GM23338 (cell line): ENCODE results near the gene PDE6A. TPM values are rescaled to one million over a fixed set of nuclear protein-coding genes. Genes with fewer than 3 reads are reported as not detected.

Experiments used
- ATAC-seq: fragments of 200-7000 bp; cut with Tn5 transposase; 3 replicates; pipeline ENCODE4 v1.9.1; 2020
- DNase-seq: peaks from one replicate; pipeline ENCODE4 v3.0.0-alpha.2; 2015; ENCODE audit warnings: low spot score
- H2AFZ ChIP-seq: fragments of 200-600 bp; sonication (generic); 2 replicates; pipeline ENCODE4 v1.8.0; 2016; ENCODE audit warnings: antibody characterized with exemption, mild to moderate bottlenecking, moderate library complexity
- H3F3A ChIP-seq: fragments of 200-600 bp; sonication (generic); replicated peaks from 2 replicates; pipeline ENCODE4 v1.8.0; 2017; ENCODE audit warnings: antibody characterized with exemption, mixed run types, low read depth
- H3K27ac ChIP-seq: fragments of 200-600 bp; sonication (generic); 2 replicates; pipeline ENCODE4 v1.6.1; 2016; ENCODE audit warnings: low read depth
- H3K27me3 ChIP-seq: fragments of 200-600 bp; sonication (generic); 2 replicates; pipeline ENCODE4 v1.8.0; 2016; ENCODE audit warnings: mild to moderate bottlenecking, mixed run types, moderate library complexity; ENCODE audit not compliant: insufficient read depth
- H3K36me3 ChIP-seq: fragments of 200-600 bp; sonication (generic); 2 replicates; pipeline ENCODE4 v1.8.0; 2016; ENCODE audit warnings: mild to moderate bottlenecking; ENCODE audit not compliant: insufficient read depth
- H3K4me1 ChIP-seq: fragments of 200-600 bp; sonication (generic); 2 replicates; pipeline ENCODE4 v1.8.0; 2016; ENCODE audit warnings: mild to moderate bottlenecking, moderate library complexity; ENCODE audit not compliant: insufficient read depth
- H3K4me2 ChIP-seq: fragments of 200-600 bp; sonication (generic); 2 replicates; pipeline ENCODE4 v1.7.1; 2017; ENCODE audit warnings: mixed run types
- H3K4me3 ChIP-seq: fragments of 200-600 bp; sonication (generic); 2 replicates; pipeline ENCODE4 v1.6.1; 2016; ENCODE audit warnings: mixed run types
- H3K79me2 ChIP-seq: fragments of 200-600 bp; sonication (generic); replicated peaks from 2 replicates; pipeline ENCODE4 v1.8.0; 2017; ENCODE audit warnings: mild to moderate bottlenecking; ENCODE audit not compliant: insufficient read depth
- H3K9me2 ChIP-seq: fragments of 200-600 bp; sonication (generic); 2 replicates; pipeline ENCODE4 v1.8.0; 2017; ENCODE audit not compliant: insufficient read depth
- H4K20me1 ChIP-seq: fragments of 200-600 bp; sonication (generic); replicated peaks from 2 replicates; pipeline ENCODE4 v1.8.0; 2017; ENCODE audit warnings: mild to moderate bottlenecking; ENCODE audit not compliant: insufficient read depth
- H3K27ac Mint-ChIP-seq: 2 replicates; pipeline ENCODE4 v1.8.0; 2020; ENCODE audit warnings: inconsistent platforms, mild to moderate bottlenecking, moderate library complexity, mixed read lengths
- H3K27me3 Mint-ChIP-seq: 3 replicates; pipeline ENCODE4 v1.8.0; 2022; ENCODE audit warnings: low read depth, mild to moderate bottlenecking, moderate library complexity, mixed read lengths, inconsistent platforms; ENCODE audit not compliant: insufficient read depth, poor library complexity
- H3K36me3 Mint-ChIP-seq: 3 replicates; pipeline ENCODE4 v1.8.0; 2021; ENCODE audit warnings: low read depth, mild to moderate bottlenecking, inconsistent platforms, moderate library complexity, mixed read lengths
- H3K4me1 Mint-ChIP-seq: 3 replicates; pipeline ENCODE4 v1.8.0; 2020; ENCODE audit warnings: mild to moderate bottlenecking, inconsistent platforms, mixed read lengths
- H3K4me3 Mint-ChIP-seq: 3 replicates; pipeline ENCODE4 v1.8.0; 2021; ENCODE audit warnings: moderate library complexity, mild to moderate bottlenecking, inconsistent platforms, mixed read lengths
- H3K9me3 Mint-ChIP-seq: 3 replicates; pipeline ENCODE4 v1.8.0; 2020; ENCODE audit warnings: moderate library complexity, mild to moderate bottlenecking, inconsistent platforms, mixed read lengths
- CREB1 ChIP-seq: fragments of 250-450 bp; sonication (Bioruptor Pico); IDR thresholded peaks from 2 replicates; pipeline ENCODE4 v1.5.0; 2020; ENCODE audit warnings: low read depth, mild to moderate bottlenecking, moderate library complexity
- ETS1 ChIP-seq: IDR thresholded peaks from 2 replicates; pipeline ENCODE4 v1.6.1; 2016; ENCODE audit warnings: antibody characterized with exemption
- EZH2 ChIP-seq: fragments of 200-600 bp; sonication (generic); IDR thresholded peaks from one replicate; pipeline ENCODE4 v1.8.0; 2017; ENCODE audit warnings: antibody characterized with exemption, mild to moderate bottlenecking, low read depth; ENCODE audit not compliant: unreplicated experiment
- EZH2phosphoT487 ChIP-seq: fragments of 200-600 bp; sonication (generic); IDR thresholded peaks from one replicate; pipeline ENCODE4 v1.8.1; 2018; ENCODE audit warnings: antibody characterized with exemption; ENCODE audit not compliant: unreplicated experiment
- JUNB ChIP-seq: IDR thresholded peaks from one replicate; pipeline ENCODE4 v1.6.1; 2016; ENCODE audit warnings: antibody characterized with exemption; ENCODE audit not compliant: unreplicated experiment
- NANOG ChIP-seq: IDR thresholded peaks from 2 replicates; pipeline ENCODE4 v1.6.1; 2016; ENCODE audit warnings: antibody characterized with exemption, borderline replicate concordance
- STAT1 ChIP-seq: IDR thresholded peaks from one replicate; pipeline ENCODE4 v1.6.1; 2016; ENCODE audit warnings: antibody characterized with exemption; ENCODE audit not compliant: unreplicated experiment
- ZNF114 ChIP-seq: fragments of 250-450 bp; sonication (Bioruptor Pico); IDR thresholded peaks from 2 replicates; pipeline ENCODE4 v1.5.0; 2020; ENCODE audit warnings: mild to moderate bottlenecking, moderate library complexity
- polyA plus RNA-seq: library from polyadenylated mRNA; unstranded; fragments of >200 nt; fragmentation: Nextera tagmentation; extraction: Ambion mirVana; gene quantifications from 2 replicates; pipeline ENCODE4 v1.2.1, GENCODE V29; 2016
- total RNA-seq: library from RNA; depleted of rRNA; stranded (reverse); fragments of >200 nt; shearing (Covaris generic); gene quantifications from 2 replicates; pipeline ENCODE4 v1.2.3, GENCODE V29; 2014
- TF ChIP-seq, protein P1 (sequence below), 2 experiments: fragments of 200-600 bp in 1 of 2; sonication (generic) in 1 of 2; conservative IDR thresholded peaks; 2 replicates each; pipeline versions ENCODE4 v1.5.1 to v1.6.1; 2016 to 2017; ENCODE audit warnings: antibody characterized with exemption in 2 of 2, low read depth in 2 of 2, mild to moderate bottlenecking in 2 of 2, moderate library complexity in 1 of 2
- TF ChIP-seq, protein P2 (sequence below): IDR thresholded peaks from one replicate; pipeline ENCODE4 v1.6.1; 2018; ENCODE audit warnings: antibody characterized with exemption; ENCODE audit not compliant: unreplicated experiment

The PDE6A gene
- total and polyA plus RNA-seq, 2 experiments from 2014 or later = 0.08 TPM; not detected in 1

DNA sequence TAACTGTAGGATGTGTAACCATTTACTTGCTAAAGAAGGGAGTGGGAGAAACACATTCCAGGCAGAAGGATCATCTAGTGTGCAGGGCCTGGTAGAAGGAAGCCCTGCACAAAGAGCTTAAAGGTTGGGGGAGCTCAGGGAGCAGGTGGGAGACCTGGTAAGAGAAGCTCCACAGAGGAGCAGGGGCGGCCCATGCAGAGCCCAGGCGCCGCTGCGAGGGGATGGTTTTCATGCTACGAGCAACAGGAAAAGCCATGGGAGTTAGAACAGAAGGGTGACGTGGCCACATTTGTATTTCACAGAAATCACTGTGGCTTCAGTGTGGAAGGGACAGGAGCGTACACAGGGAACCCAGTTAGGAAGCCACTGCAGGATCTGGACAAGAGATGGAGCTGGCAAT is 73.1 kb downstream of the PDE6A start:
- Histone ChIP-seq H3F3A (no peaks in the 10 kb centered on the region), H3K4me1 (0 out of 2 replicates have a peak, but pooled peaks cover 4% of the 10 kb centered on the region), H3K4me3 (no peak overlapping the region), H3K4me2 (no peak overlapping the region), H4K20me1 (no peaks in the 10 kb centered on the region), H3K9me2 (no peaks in the 10 kb centered on the region), H3K79me2 (no peaks in the 10 kb centered on the region), H3K36me3 (no peaks in the 10 kb centered on the region), H2AFZ (no peak overlapping the region), H3K27me3 (no peaks in the 10 kb centered on the region), H3K27ac (no peak overlapping the region)
- TF ChIP-seq, protein P1, sequence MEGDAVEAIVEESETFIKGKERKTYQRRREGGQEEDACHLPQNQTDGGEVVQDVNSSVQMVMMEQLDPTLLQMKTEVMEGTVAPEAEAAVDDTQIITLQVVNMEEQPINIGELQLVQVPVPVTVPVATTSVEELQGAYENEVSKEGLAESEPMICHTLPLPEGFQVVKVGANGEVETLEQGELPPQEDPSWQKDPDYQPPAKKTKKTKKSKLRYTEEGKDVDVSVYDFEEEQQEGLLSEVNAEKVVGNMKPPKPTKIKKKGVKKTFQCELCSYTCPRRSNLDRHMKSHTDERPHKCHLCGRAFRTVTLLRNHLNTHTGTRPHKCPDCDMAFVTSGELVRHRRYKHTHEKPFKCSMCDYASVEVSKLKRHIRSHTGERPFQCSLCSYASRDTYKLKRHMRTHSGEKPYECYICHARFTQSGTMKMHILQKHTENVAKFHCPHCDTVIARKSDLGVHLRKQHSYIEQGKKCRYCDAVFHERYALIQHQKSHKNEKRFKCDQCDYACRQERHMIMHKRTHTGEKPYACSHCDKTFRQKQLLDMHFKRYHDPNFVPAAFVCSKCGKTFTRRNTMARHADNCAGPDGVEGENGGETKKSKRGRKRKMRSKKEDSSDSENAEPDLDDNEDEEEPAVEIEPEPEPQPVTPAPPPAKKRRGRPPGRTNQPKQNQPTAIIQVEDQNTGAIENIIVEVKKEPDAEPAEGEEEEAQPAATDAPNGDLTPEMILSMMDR (conservative IDR thresholded peaks at IDR 0.05; ENCODE audit: low read depth in 2 of 2) = no peak
- no peak for TF ChIP-seq ZNF114
- no peak for TF ChIP-seq NANOG
- no peak for TF ChIP-seq EZH2
- no peaks in the 10 kb centered on the region for H3K9me3 Mint-ChIP-seq
- H3K27ac Mint-ChIP-seq = no peak overlapping the region
- peak; percentile 24; the same call in 1 of the 3 replicates for ATAC-seq
- H3K4me1 Mint-ChIP-seq = peaks cover 18% of the 10 kb centered on the region
- peaks cover 1% of the 10 kb centered on the region for H3K27me3 Mint-ChIP-seq
- no peaks in the 10 kb centered on the region for H3K36me3 Mint-ChIP-seq
- peak; percentile 15 for DNase-seq
- no peak overlapping the region for H3K4me3 Mint-ChIP-seq

GRCh38 chr5:149870697-149871096 is 73.9 kb downstream of the PDE6A start:
- no peak overlapping the region for H3K27ac Mint-ChIP-seq
- peaks cover 18% of the 10 kb centered on the region for H3K4me1 Mint-ChIP-seq

More at GRCh38 chr5:149870697-149871096, 73.9 kb downstream of the PDE6A start:
- H2AFZ ChIP-seq = no peak overlapping the region
- Mint-ChIP-seq H3K4me3 (no peak overlapping the region), H3K36me3 (no peaks in the 10 kb centered on the region), H3K27me3 (peaks cover 1% of the 10 kb centered on the region), H3K9me3 (no peaks in the 10 kb centered on the region)
- TF ChIP-seq CREB1 (no peak), NANOG (no peak), EZH2 (no peak), STAT1 (no peak), ETS1 (no peak), JUNB (no peak), EZH2phosphoT487 (no peak)
- TF ChIP-seq, protein P2, sequence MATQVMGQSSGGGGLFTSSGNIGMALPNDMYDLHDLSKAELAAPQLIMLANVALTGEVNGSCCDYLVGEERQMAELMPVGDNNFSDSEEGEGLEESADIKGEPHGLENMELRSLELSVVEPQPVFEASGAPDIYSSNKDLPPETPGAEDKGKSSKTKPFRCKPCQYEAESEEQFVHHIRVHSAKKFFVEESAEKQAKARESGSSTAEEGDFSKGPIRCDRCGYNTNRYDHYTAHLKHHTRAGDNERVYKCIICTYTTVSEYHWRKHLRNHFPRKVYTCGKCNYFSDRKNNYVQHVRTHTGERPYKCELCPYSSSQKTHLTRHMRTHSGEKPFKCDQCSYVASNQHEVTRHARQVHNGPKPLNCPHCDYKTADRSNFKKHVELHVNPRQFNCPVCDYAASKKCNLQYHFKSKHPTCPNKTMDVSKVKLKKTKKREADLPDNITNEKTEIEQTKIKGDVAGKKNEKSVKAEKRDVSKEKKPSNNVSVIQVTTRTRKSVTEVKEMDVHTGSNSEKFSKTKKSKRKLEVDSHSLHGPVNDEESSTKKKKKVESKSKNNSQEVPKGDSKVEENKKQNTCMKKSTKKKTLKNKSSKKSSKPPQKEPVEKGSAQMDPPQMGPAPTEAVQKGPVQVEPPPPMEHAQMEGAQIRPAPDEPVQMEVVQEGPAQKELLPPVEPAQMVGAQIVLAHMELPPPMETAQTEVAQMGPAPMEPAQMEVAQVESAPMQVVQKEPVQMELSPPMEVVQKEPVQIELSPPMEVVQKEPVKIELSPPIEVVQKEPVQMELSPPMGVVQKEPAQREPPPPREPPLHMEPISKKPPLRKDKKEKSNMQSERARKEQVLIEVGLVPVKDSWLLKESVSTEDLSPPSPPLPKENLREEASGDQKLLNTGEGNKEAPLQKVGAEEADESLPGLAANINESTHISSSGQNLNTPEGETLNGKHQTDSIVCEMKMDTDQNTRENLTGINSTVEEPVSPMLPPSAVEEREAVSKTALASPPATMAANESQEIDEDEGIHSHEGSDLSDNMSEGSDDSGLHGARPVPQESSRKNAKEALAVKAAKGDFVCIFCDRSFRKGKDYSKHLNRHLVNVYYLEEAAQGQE = no peak
- DNase-seq (no peak), ATAC-seq (no peak)
- H4K20me1 ChIP-seq = no peaks in the 10 kb centered on the region
- H3K79me2 ChIP-seq = no peaks in the 10 kb centered on the region
- H3F3A ChIP-seq = no peaks in the 10 kb centered on the region
- H3K4me1 ChIP-seq = 0 out of 2 replicates have a peak, but pooled peaks cover 4% of the 10 kb centered on the region
- H3K36me3 ChIP-seq = no peaks in the 10 kb centered on the region
- no peak overlapping the region for H3K4me3 ChIP-seq
- no peaks in the 10 kb centered on the region for H3K27me3 ChIP-seq
- no peaks in the 10 kb centered on the region for H3K9me2 ChIP-seq
- no peak overlapping the region for H3K4me2 ChIP-seq
- H3K27ac ChIP-seq = no peak overlapping the region
